OCI-LY1 (cell line): Measurements from ENCODE around the gene SFXN1.

Experiments
- H2AFZ ChIP-seq: fragments of 200-600 bp; sonication (generic), shearing (Covaris generic); 2 replicates; pipeline ENCODE4 v1.6.0; 2014; ENCODE audit warnings: antibody characterized with exemption, mild to moderate bottlenecking, low read length
- H3F3A ChIP-seq: fragments of 200-600 bp; sonication (generic), shearing (Covaris generic); 2 replicates; pipeline ENCODE4 v1.6.0; 2014; ENCODE audit warnings: mild to moderate bottlenecking, antibody characterized with exemption, low read length, moderate library complexity; ENCODE audit not compliant: insufficient read depth
- H3K27ac ChIP-seq: fragments of 200-600 bp; sonication (generic); 2 replicates; pipeline ENCODE4 v1.5.1; 2014; ENCODE audit warnings: low read length, mixed run types, mild to moderate bottlenecking, low read depth; ENCODE audit not compliant: poor library complexity, severe bottlenecking
- H3K27me3 ChIP-seq: fragments of 200-600 bp; sonication (generic); 2 replicates; pipeline ENCODE4 v1.6.0; 2014; ENCODE audit warnings: antibody characterized with exemption, mild to moderate bottlenecking, low read length, moderate library complexity; ENCODE audit not compliant: insufficient read depth
- H3K36me3 ChIP-seq: fragments of 200-600 bp; sonication (generic); 2 replicates; pipeline ENCODE4 v1.6.1; 2014; ENCODE audit warnings: mild to moderate bottlenecking, antibody characterized with exemption, low read length, moderate library complexity, mixed read lengths; ENCODE audit not compliant: insufficient read depth
- H3K4me1 ChIP-seq: fragments of 200-600 bp; sonication (generic); 2 replicates; pipeline ENCODE4 v1.5.1; 2014; ENCODE audit warnings: mild to moderate bottlenecking, low read length, moderate library complexity; ENCODE audit not compliant: insufficient read depth, severe bottlenecking
- H3K4me2 ChIP-seq: fragments of 200-600 bp; sonication (generic), shearing (Covaris generic); 2 replicates; pipeline ENCODE4 v1.6.1; 2014; ENCODE audit warnings: low read length
- H3K4me3 ChIP-seq: fragments of 200-600 bp; sonication (generic); 2 replicates; pipeline ENCODE4 v1.5.1; 2014; ENCODE audit warnings: low read length, low read depth, mild to moderate bottlenecking, mixed read lengths; ENCODE audit not compliant: poor library complexity, severe bottlenecking
- H3K79me2 ChIP-seq: fragments of 200-600 bp; shearing (Covaris generic); 2 replicates; pipeline ENCODE4 v1.6.1; 2016; ENCODE audit warnings: mixed run types, low read length, mixed read lengths; ENCODE audit not compliant: insufficient read depth
- H3K9ac ChIP-seq: fragments of 200-600 bp; sonication (generic), shearing (Covaris generic); 2 replicates; pipeline ENCODE4 v1.6.1; 2014; ENCODE audit warnings: mild to moderate bottlenecking, low read length, mixed read lengths
- H3K9me2 ChIP-seq: fragments of 200-600 bp; sonication (generic), shearing (Covaris generic); 2 replicates; pipeline ENCODE4 v1.6.1; 2014; ENCODE audit warnings: low read depth, mild to moderate bottlenecking, low read length, mixed read lengths
- H3K9me3 ChIP-seq: fragments of 200-600 bp; shearing (Covaris generic); 2 replicates; pipeline ENCODE4 v1.6.1; 2014; ENCODE audit warnings: low read length, mixed read lengths
- H4K20me1 ChIP-seq: fragments of 200-600 bp; sonication (generic), shearing (Covaris generic); 2 replicates; pipeline ENCODE4 v1.6.0; 2016; ENCODE audit warnings: mild to moderate bottlenecking, low read length; ENCODE audit not compliant: insufficient read depth
- CTCF ChIP-seq: fragments of 200-600 bp; sonication (generic), shearing (Covaris generic); IDR thresholded peaks from 2 replicates; pipeline ENCODE4 v1.5.1; 2017; ENCODE audit warnings: mild to moderate bottlenecking, antibody characterized with exemption, low read length, moderate library complexity, mixed read lengths
- EZH2 ChIP-seq: fragments of 200-600 bp; sonication (generic), shearing (Covaris generic); IDR thresholded peaks from 2 replicates; pipeline ENCODE4 v1.8.0; 2017; ENCODE audit warnings: borderline replicate concordance, mixed run types, mild to moderate bottlenecking, antibody characterized with exemption, low read length, moderate library complexity, mixed read lengths

SFXN1 gene

GRCh38 chr5:175569701-175570100 lies 91.3 kb downstream of the SFXN1 start:
- H3K9me3 ChIP-seq = no peaks in the 10 kb centered on the region
- H3K79me2 ChIP-seq = no peaks in the 10 kb centered on the region
- no peak for TF ChIP-seq EZH2
- TF ChIP-seq CTCF = no peak
- H3K4me3 ChIP-seq = no peak overlapping the region
- no peak overlapping the region for H3K9ac ChIP-seq
- H3F3A ChIP-seq = no peaks in the 10 kb centered on the region
- H3K4me1 ChIP-seq = no peaks in the 10 kb centered on the region
- no peak overlapping the region for H3K27ac ChIP-seq
- no peaks in the 10 kb centered on the region for H3K36me3 ChIP-seq
- H3K27me3 ChIP-seq = peaks cover 9% of the 10 kb centered on the region; the same call in 1 of the 2 replicates
- H3K9me2 ChIP-seq = no peaks in the 10 kb centered on the region
- no peaks in the 10 kb centered on the region for H4K20me1 ChIP-seq
- H2AFZ ChIP-seq = no peak overlapping the region
- H3K4me2 ChIP-seq = no peak overlapping the region

GRCh38 chr5:175572886-175573285 lies 94.5 kb downstream of the SFXN1 start:
- no peak overlapping the region for H3K9ac ChIP-seq
- H3K36me3 ChIP-seq = no peaks in the 10 kb centered on the region
- no peak overlapping the region for H2AFZ ChIP-seq
- TF ChIP-seq EZH2 (no peak), CTCF (no peak)
- H3F3A ChIP-seq = no peaks in the 10 kb centered on the region
- no peak overlapping the region for H3K27ac ChIP-seq
- H3K27me3 ChIP-seq = peaks cover 3% of the 10 kb centered on the region; the same call in 1 of the 2 replicates
- no peak overlapping the region for H3K4me2 ChIP-seq
- H3K9me2 ChIP-seq = no peaks in the 10 kb centered on the region
- H3K4me3 ChIP-seq = no peak overlapping the region
- H4K20me1 ChIP-seq = no peaks in the 10 kb centered on the region
- no peaks in the 10 kb centered on the region for H3K79me2 ChIP-seq
- H3K4me1 ChIP-seq = no peaks in the 10 kb centered on the region
- no peaks in the 10 kb centered on the region for H3K9me3 ChIP-seq

GRCh38 chr5:175573493-175574269 lies 95.3 kb downstream of the SFXN1 start:
- H3K36me3 ChIP-seq = no peaks in the 10 kb centered on the region
- H3K9me2 ChIP-seq = no peaks in the 10 kb centered on the region
- no peak for TF ChIP-seq CTCF
- no peak for TF ChIP-seq EZH2
- no peaks in the 10 kb centered on the region for H3F3A ChIP-seq
- no peak overlapping the region for H3K4me3 ChIP-seq
- H3K9me3 ChIP-seq = no peaks in the 10 kb centered on the region
- H3K4me2 ChIP-seq = no peak overlapping the region
- no peak overlapping the region for H3K9ac ChIP-seq
- no peak overlapping the region for H3K27ac ChIP-seq
- H3K4me1 ChIP-seq = no peaks in the 10 kb centered on the region
- no peaks in the 10 kb centered on the region for H3K79me2 ChIP-seq
- H3K27me3 ChIP-seq = no peaks in the 10 kb centered on the region
- H4K20me1 ChIP-seq = no peaks in the 10 kb centered on the region
- no peak overlapping the region for H2AFZ ChIP-seq
